GM23248 (cell line): ENCODE data around the gene BICC1. TPM values are rescaled to one million over a fixed set of nuclear protein-coding genes. Genes with fewer than 3 reads are reported as not detected.

Experiments used
- DNase-seq: peaks from one replicate; pipeline ENCODE4 v3.0.0-alpha.2; 2015
- H2AFZ ChIP-seq: fragments of 200-600 bp; sonication (generic); 2 replicates; pipeline ENCODE4 v1.6.1; 2016; ENCODE audit warnings: antibody characterized with exemption
- H3F3A ChIP-seq: fragments of 200-600 bp; sonication (generic); 2 replicates; pipeline ENCODE4 v1.6.1; 2016; ENCODE audit warnings: mild to moderate bottlenecking, antibody characterized with exemption, mixed run types; ENCODE audit not compliant: insufficient read depth
- H3K27ac ChIP-seq: fragments of 200-600 bp; sonication (generic); 2 replicates; pipeline ENCODE4 v1.5.1; 2016; ENCODE audit warnings: mild to moderate bottlenecking
- H3K27me3 ChIP-seq: fragments of 200-600 bp; sonication (generic); replicated peaks from 2 replicates; pipeline ENCODE4 v1.6.1; 2016; ENCODE audit warnings: mild to moderate bottlenecking; ENCODE audit not compliant: insufficient read depth
- H3K36me3 ChIP-seq: fragments of 200-600 bp; sonication (generic); 2 replicates; pipeline ENCODE4 v1.6.1; 2016; ENCODE audit warnings: low read depth, mild to moderate bottlenecking
- H3K4me1 ChIP-seq: fragments of 200-600 bp; sonication (generic); 2 replicates; pipeline ENCODE4 v1.6.1; 2016; ENCODE audit warnings: mild to moderate bottlenecking; ENCODE audit not compliant: insufficient read depth
- H3K4me2 ChIP-seq: fragments of 200-600 bp; sonication (generic); one replicate; pipeline ENCODE4 v1.6.1; 2016; ENCODE audit warnings: mild to moderate bottlenecking; ENCODE audit not compliant: unreplicated experiment
- H3K4me3 ChIP-seq: fragments of 200-600 bp; sonication (generic); 2 replicates; pipeline ENCODE4 v1.5.1; 2016; ENCODE audit warnings: mild to moderate bottlenecking
- H3K79me2 ChIP-seq: fragments of 200-600 bp; sonication (generic); 2 replicates; pipeline ENCODE4 v1.6.1; 2016; ENCODE audit warnings: mild to moderate bottlenecking; ENCODE audit not compliant: insufficient read depth
- H3K9ac ChIP-seq: fragments of 200-600 bp; sonication (generic); 2 replicates; pipeline ENCODE4 v1.6.1; 2016; ENCODE audit warnings: mild to moderate bottlenecking
- H3K9me2 ChIP-seq: fragments of 200-600 bp; sonication (generic); 2 replicates; pipeline ENCODE4 v1.6.1; 2016; ENCODE audit warnings: mixed run types, mild to moderate bottlenecking, moderate library complexity; ENCODE audit not compliant: insufficient read depth
- H3K9me3 ChIP-seq: fragments of 200-600 bp; sonication (generic); one replicate; pipeline ENCODE4 v1.6.1; 2017; ENCODE audit warnings: low read depth
- H4K20me1 ChIP-seq: fragments of 200-600 bp; sonication (generic); 2 replicates; pipeline ENCODE4 v1.6.0; 2016; ENCODE audit not compliant: insufficient read depth
- EZH2 ChIP-seq: fragments of 200-600 bp; sonication (generic); IDR thresholded peaks from 2 replicates; pipeline ENCODE4 v1.6.1; 2018; ENCODE audit warnings: antibody characterized with exemption, mild to moderate bottlenecking; ENCODE audit not compliant: insufficient read depth, poor library complexity, severe bottlenecking
- EZH2phosphoT487 ChIP-seq: fragments of 200-600 bp; sonication (generic); IDR thresholded peaks from 2 replicates; pipeline ENCODE4 v1.6.1; 2018; ENCODE audit warnings: antibody characterized with exemption, moderate library complexity, mild to moderate bottlenecking, low read depth; ENCODE audit not compliant: insufficient read depth
- WGBS, 2 experiments: methylation state at CpG; one replicate each; pipeline ENCODE4 v1.1.6; 2015 to 2017; ENCODE audit warnings: low lambda C conversion rate in 2 of 2, low coverage in 1 of 2; ENCODE audit errors: missing lambda C conversion rate in 2 of 2; 5-methylcytosine and 5-hydroxymethylcytosine counted together
- in situ Hi-C: fragments of 300-500 bp; cut with MboI; formaldehyde crosslinking; loops from 2 replicates; pipeline ENCODE4 v1.15.0; 2020
- polyA plus RNA-seq: library from polyadenylated mRNA; unstranded; fragments of >200 nt; fragmentation: Nextera tagmentation; extraction: Ambion mirVana; gene quantifications from 2 replicates; pipeline ENCODE4 v1.2.1, GENCODE V29; 2016
- total RNA-seq: library from RNA; depleted of rRNA; stranded (reverse); fragments of >200 nt; shearing (Covaris generic); gene quantifications from 2 replicates; pipeline ENCODE4 v1.2.3, GENCODE V29; 2014

BICC1 gene
- total and polyA plus RNA-seq, 2 experiments from 2014 or later = 80.5 to 97.0 TPM

DNA sequence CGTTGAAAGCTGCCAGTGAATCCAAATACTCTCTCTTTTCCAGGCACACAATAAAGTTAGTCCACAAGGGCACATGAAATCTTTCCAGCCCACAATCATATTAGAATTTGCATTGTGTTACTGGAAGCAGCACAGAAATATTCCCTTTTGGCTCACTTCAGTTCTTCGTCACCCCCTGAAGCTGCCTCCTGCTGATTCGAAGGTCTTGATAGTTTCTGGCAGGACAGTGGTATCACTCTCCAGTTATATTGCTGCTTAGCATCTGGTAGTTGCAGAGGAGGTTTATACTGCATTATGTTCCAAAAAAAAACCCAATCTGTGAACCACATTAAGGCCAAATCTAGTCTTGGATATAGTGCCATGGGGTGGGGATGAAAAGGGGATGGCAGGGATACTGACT is 253.2 kb downstream of the BICC1 start:
- H3K27ac ChIP-seq = no peak overlapping the region
- H3K36me3 ChIP-seq = 0 out of 2 replicates have a peak, but pooled peaks cover 6% of the 10 kb centered on the region
- no peak overlapping the region for H3K4me3 ChIP-seq
- H4K20me1 ChIP-seq = no peaks in the 10 kb centered on the region
- 48 to 58% methylated on average over 3 of the region's 3 CpGs for WGBS, 2 experiments
- no peaks in the 10 kb centered on the region for H3K9me2 ChIP-seq
- H3K27me3 ChIP-seq = no peaks in the 10 kb centered on the region
- peaks cover 80% of the 10 kb centered on the region for H3K79me2 ChIP-seq
- no peak for DNase-seq
- H3K4me2 ChIP-seq = no peak overlapping the region
- peaks cover 1% of the 10 kb centered on the region; the same call in 1 of the 2 replicates for H3F3A ChIP-seq
- no peaks in the 10 kb centered on the region for H3K9me3 ChIP-seq
- H3K4me1 ChIP-seq = no peaks in the 10 kb centered on the region
- TF ChIP-seq EZH2phosphoT487 = no peak
- no peak for TF ChIP-seq EZH2
- H3K9ac ChIP-seq = no peak overlapping the region
- no peak overlapping the region for H2AFZ ChIP-seq
- in situ Hi-C loops = no loop called here

DNA sequence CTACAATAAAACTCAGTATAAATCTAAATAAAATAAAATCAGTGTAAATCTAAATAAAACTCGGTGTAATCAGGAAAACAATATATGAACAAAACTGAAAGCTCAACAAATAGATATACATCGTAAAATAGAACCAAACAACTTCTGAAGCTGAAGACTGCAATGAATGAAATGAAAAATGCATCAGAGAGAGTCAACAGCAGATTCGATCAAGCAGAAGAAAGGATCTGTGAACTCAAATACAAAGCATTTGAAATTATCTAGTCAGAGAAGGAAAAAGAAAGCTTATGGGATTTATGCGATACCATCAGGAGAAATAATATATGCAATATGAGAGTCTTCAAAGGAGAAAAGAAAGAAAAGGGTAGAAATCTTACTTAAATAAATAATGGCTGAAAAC is 255.0 kb downstream of the BICC1 start:
- WGBS, 2 experiments = 97% methylated on average over 4 of the region's 4 CpGs
- H3F3A ChIP-seq = peaks cover 14% of the 10 kb centered on the region
- H3K4me2 ChIP-seq = no peak overlapping the region
- no peak for DNase-seq
- H4K20me1 ChIP-seq = no peaks in the 10 kb centered on the region
- H3K36me3 ChIP-seq = 0 out of 2 replicates have a peak, but pooled peaks cover 6% of the 10 kb centered on the region
- H3K4me3 ChIP-seq = no peak overlapping the region
- no peaks in the 10 kb centered on the region for H3K9me3 ChIP-seq
- no peak overlapping the region for H3K9ac ChIP-seq
- H3K9me2 ChIP-seq = no peaks in the 10 kb centered on the region
- no peak overlapping the region for H3K27ac ChIP-seq
- H3K4me1 ChIP-seq = peaks cover 10% of the 10 kb centered on the region; the same call in 1 of the 2 replicates
- in situ Hi-C loops = no loop called here
- no peak overlapping the region for H2AFZ ChIP-seq
- no peaks in the 10 kb centered on the region for H3K27me3 ChIP-seq
- TF ChIP-seq EZH2phosphoT487 (no peak), EZH2 (no peak)
- H3K79me2 ChIP-seq = peaks cover 76% of the 10 kb centered on the region

DNA sequence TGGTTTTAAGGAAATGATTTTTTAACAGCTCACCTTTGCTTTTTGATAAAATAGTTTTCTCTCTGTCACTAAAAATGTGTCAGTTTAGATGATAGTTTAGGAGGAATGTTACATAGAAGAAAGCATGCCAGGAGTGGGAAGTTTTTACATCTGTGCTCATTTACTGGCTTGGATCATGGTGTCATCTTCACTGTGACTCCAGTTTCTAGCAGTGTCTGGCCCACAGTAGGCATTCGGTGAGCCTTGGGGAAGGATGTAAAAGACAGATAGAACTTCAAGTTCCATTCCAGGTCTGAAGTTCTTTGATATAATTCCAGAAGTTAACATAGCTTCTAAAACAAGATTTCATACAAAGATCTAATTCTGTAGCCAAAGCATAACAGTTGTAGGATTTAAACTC is 259.2 kb downstream of the BICC1 start:
- DNase-seq = no peak
- TF ChIP-seq EZH2 = no peak
- no peak for TF ChIP-seq EZH2phosphoT487
- Histone ChIP-seq H3K27me3 (no peaks in the 10 kb centered on the region), H3K4me2 (no peak overlapping the region), H3K27ac (no peak overlapping the region), H3K9me2 (no peaks in the 10 kb centered on the region), H4K20me1 (no peaks in the 10 kb centered on the region), H3K36me3 (0 out of 2 replicates have a peak, but pooled peaks cover 6% of the 10 kb centered on the region), H3K79me2 (peaks cover 73% of the 10 kb centered on the region), H3K9me3 (no peaks in the 10 kb centered on the region), H3K9ac (no peak overlapping the region), H3K4me1 (peaks cover 32% of the 10 kb centered on the region), H2AFZ (no peak overlapping the region), H3K4me3 (no peak overlapping the region), H3F3A (peaks cover 39% of the 10 kb centered on the region)
- 23 to 26% methylated on average over 1 of the region's 1 CpG for WGBS, 2 experiments
- in situ Hi-C loops = no loop called here

DNA sequence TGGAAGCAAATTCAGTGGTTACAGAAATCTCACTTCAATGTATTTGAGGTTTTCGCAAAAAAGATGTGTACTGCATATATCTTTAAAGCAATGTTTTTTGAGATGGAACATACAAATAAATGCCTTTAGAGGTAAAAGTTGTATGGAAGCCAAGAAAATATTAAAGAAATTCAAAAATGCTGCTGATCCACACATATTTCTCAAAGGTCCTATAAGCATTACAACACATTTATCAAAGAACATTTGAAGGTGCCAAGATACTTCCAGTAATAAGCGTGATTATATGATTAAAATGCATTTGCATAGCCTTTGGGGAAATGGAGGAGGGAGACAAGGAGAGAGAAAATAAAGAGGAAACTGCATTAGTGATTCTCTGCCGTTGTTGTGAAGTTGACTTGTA is 260.1 kb downstream of the BICC1 start:
- Histone ChIP-seq H3K4me3 (no peak overlapping the region), H3K36me3 (0 out of 2 replicates have a peak, but pooled peaks cover 4% of the 10 kb centered on the region), H3F3A (peaks cover 46% of the 10 kb centered on the region), H3K9ac (no peak overlapping the region), H3K4me1 (peaks cover 38% of the 10 kb centered on the region), H4K20me1 (no peaks in the 10 kb centered on the region), H3K9me2 (no peaks in the 10 kb centered on the region), H3K4me2 (no peak overlapping the region), H3K27me3 (no peaks in the 10 kb centered on the region), H3K9me3 (no peaks in the 10 kb centered on the region), H2AFZ (no peak overlapping the region), H3K79me2 (peaks cover 82% of the 10 kb centered on the region), H3K27ac (no peak overlapping the region)
- in situ Hi-C loops = no loop called here
- 95% methylated on average over 3 of the region's 3 CpGs for WGBS, 2 experiments
- DNase-seq = no peak
- no peak for TF ChIP-seq EZH2
- no peak for TF ChIP-seq EZH2phosphoT487

DNA sequence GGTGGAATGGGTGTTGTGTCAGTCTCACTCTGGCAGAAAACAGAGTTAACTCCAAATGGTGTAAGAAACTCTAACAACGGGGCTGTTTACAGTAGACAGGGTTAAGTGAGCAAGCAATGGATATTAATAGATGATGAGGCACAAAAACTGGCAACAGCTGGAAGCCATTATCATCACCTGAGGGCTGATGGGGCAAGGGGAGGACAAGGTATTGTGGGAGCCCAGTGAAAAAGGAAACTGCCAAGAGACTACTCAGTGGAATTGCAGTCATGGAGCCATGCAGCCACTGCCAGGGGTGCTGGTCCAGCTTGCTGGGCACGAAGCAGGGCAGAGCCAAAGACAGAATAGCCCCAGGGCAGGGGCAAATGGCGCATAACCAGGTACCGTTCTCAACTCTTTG is 260.7 kb downstream of the BICC1 start:
- Histone ChIP-seq H4K20me1 (no peaks in the 10 kb centered on the region), H3K27ac (no peak overlapping the region), H3K79me2 (peaks cover 81% of the 10 kb centered on the region), H3K27me3 (no peaks in the 10 kb centered on the region), H3K36me3 (no peaks in the 10 kb centered on the region), H3K9me2 (no peaks in the 10 kb centered on the region), H3F3A (peaks cover 46% of the 10 kb centered on the region), H3K9me3 (no peaks in the 10 kb centered on the region), H3K4me1 (peaks cover 38% of the 10 kb centered on the region), H3K4me3 (no peak overlapping the region), H3K9ac (no peak overlapping the region), H3K4me2 (no peak overlapping the region), H2AFZ (no peak overlapping the region)
- no peak for DNase-seq
- WGBS, 2 experiments = 92% methylated on average over 4 of the region's 4 CpGs
- in situ Hi-C loops = no loop called here
- no peak for TF ChIP-seq EZH2phosphoT487
- TF ChIP-seq EZH2 = no peak
